Right cardiac atrium (tissue), 5 donors: ENCODE data around the gene ZNF296. TPM values are rescaled to one million over a fixed set of nuclear protein-coding genes. Genes with fewer than 3 reads are reported as not detected.
"Not testable (repeated sequence)": the region's sequence is repeated elsewhere in the genome, so short reads cannot be mapped to it uniquely, and the experiment has no call there.

ENCODE experiments used
- ATAC-seq, 2 donors: fragments of 200-7000 bp; cut with Tn5 transposase; one replicate each; pipeline versions ENCODE4 v1.8.0 to v1.9.1; 2020; ENCODE audit warnings: moderate library complexity in 2 of 2, mild to moderate bottlenecking in 1 of 2
- DNase-seq, 3 donors: peaks; one replicate each; pipeline ENCODE4 v3.0.0-alpha.2; 2020
- H3K27ac ChIP-seq: one replicate; pipeline ENCODE4 v1.5.1; 2013; ENCODE audit warnings: mild to moderate bottlenecking, low read length, control low read depth, moderate library complexity
- H3K27me3 ChIP-seq: one replicate; pipeline ENCODE4 v1.6.1; 2013; ENCODE audit not compliant: control insufficient read depth, insufficient read depth
- H3K4me1 ChIP-seq: one replicate; pipeline ENCODE4 v1.6.1; 2013; ENCODE audit warnings: low read length; ENCODE audit not compliant: control insufficient read depth, insufficient read depth
- H3K4me3 ChIP-seq: one replicate; pipeline ENCODE4 v1.5.1; 2013; ENCODE audit warnings: low read length, control low read depth
- H3K9me3 ChIP-seq: one replicate; pipeline ENCODE4 v1.6.1; 2013; ENCODE audit warnings: low read length; ENCODE audit not compliant: control insufficient read depth
- WGBS: extraction: QIAGEN DNeasy Blood & Tissue Kit; methylation state at CpG from one replicate; pipeline ENCODE4 v1.1.7; 2013; 5-methylcytosine and 5-hydroxymethylcytosine counted together
- intact Hi-C, 4 donors: fragments of 100-400 bp; cut with DNase I; formaldehyde crosslinking; loops; one replicate each; pipeline versions ENCODE4 v1.11.0 to v1.14.0; 2022 to 2023
- long read RNA-seq, 4 donors: library from polyadenylated mRNA; unstranded; transcript quantifications; one replicate each; pipeline ENCODE4 v2.0.0, GENCODE V29; 2020 to 2021
- polyA plus RNA-seq: library from polyadenylated mRNA; stranded (reverse); fragments of 200-250 nt; gene quantifications from one replicate; pipeline ENCODE4 v1.2.3, GENCODE V29; 2013
- total RNA-seq, 4 donors: library from RNA; stranded (reverse); fragmentation: NEBNext Ultra II Directional; extraction: Animal tissue kit (Norgen Biotek cat#: 25700); gene quantifications; one replicate each; pipeline ENCODE4 v1.2.1, GENCODE V29; 2021
- donor health status: healthy with polysubstance abuse.
- donor health status: DM: no; HTN: yes; CAD: no.
- donor health status: DM: no; HTN: no; CAD: no.
- donor health status: DM: no; HTN: yes; CAD: no; lungs with severe emphysema.
- donor health status: DM: yes; HTN: yes; CAD: no.

Gene ZNF296
- total RNA-seq: under 1 TPM in 3 of 4 donors, not detected in 1; 0.25 to 0.35 (median 0.29) TPM
- polyA plus RNA-seq: 0.25 TPM
- long read RNA-seq, donor 1: 0 reads
- long read RNA-seq, donor 2: 0 reads
- long read RNA-seq, donor 3: 0 reads
- long read RNA-seq, donor 4: 0 reads

GRCh38 chr19:45076029-45076850, at the start of gene ZNF296:
Gene ZNF296, minus strand, starts transcription at chr19:45076478. Its CDS starts 105 bp downstream, at chr19:45076373.
- Histone ChIP-seq H3K4me3 (peak within 1 kb of the TSS; percentile 23), H3K9me3 (no peaks in the 10 kb centered on the region), H3K27ac (no peak within 1 kb of the TSS), H3K27me3 (no peaks in the 10 kb centered on the region), H3K4me1 (peaks cover 3% of the 10 kb centered on the region)
- 2% methylated on average over 81 of the region's 81 CpGs for WGBS
- ATAC-seq: peak; percentile 54 to 70
- intact Hi-C loops: no loop called here
- DNase-seq: peak; percentile 75 to 90 (median 88)

- intact Hi-C loops: no loop called here
- no peaks in the 10 kb centered on the region for H3K9me3 ChIP-seq
- WGBS: 92% methylated on average over 9 of the region's 9 CpGs
- ATAC-seq: no peak
- DNase-seq: no peak
- H3K4me1 ChIP-seq: no peaks in the 10 kb centered on the region
- no peak overlapping the region for H3K27ac ChIP-seq
- H3K27me3 ChIP-seq: no peaks in the 10 kb centered on the region
- no peak overlapping the region for H3K4me3 ChIP-seq
Observed at GRCh38 chr19:45125360-45125759, 49.1 kb upstream of the ZNF296 start.

GRCh38 chr19:45124021-45124420, 47.7 kb upstream of the ZNF296 start:
- 93% methylated on average over 6 of the region's 6 CpGs for whole genome bisulfite sequencing
- Histone ChIP-seq H3K9me3 (no peaks in the 10 kb centered on the region), H3K27me3 (no peaks in the 10 kb centered on the region), H3K4me3 (no peak overlapping the region), H3K4me1 (no peaks in the 10 kb centered on the region), H3K27ac (no peak overlapping the region)
- ATAC-seq: no peak
- DNase-seq: peak in 1 of 3 donors; percentile 19
- intact Hi-C loops: no loop called here

GRCh38 chr19:45123440-45123850, 47.2 kb upstream of the ZNF296 start:
- Histone ChIP-seq H3K27me3 (no peaks in the 10 kb centered on the region), H3K9me3 (no peaks in the 10 kb centered on the region), H3K4me1 (peaks cover 2% of the 10 kb centered on the region), H3K4me3 (no peak overlapping the region), H3K27ac (no peak overlapping the region)
- intact Hi-C loops: no loop called here
- 75% methylated on average over 9 of the region's 9 CpGs for whole genome bisulfite sequencing
- ATAC-seq: no peak
- DNase-seq: no peak

- Histone ChIP-seq H3K4me1 (peaks cover 3% of the 10 kb centered on the region), H3K27ac (no peak overlapping the region), H3K9me3 (no peaks in the 10 kb centered on the region), H3K4me3 (no peak overlapping the region), H3K27me3 (no peaks in the 10 kb centered on the region)
- WGBS: 82% methylated on average over 6 of the region's 6 CpGs
- intact Hi-C loops: no loop called here
- ATAC-seq (no peak), DNase-seq (peak in 1 of 3 donors; percentile 7)
Observed at GRCh38 chr19:45122832-45123231, 46.6 kb upstream of the ZNF296 start.

GRCh38 chr19:45121827-45122345, 45.6 kb upstream of the ZNF296 start:
- Histone ChIP-seq H3K4me1 (peaks cover 3% of the 10 kb centered on the region), H3K4me3 (no peak overlapping the region), H3K9me3 (no peaks in the 10 kb centered on the region), H3K27ac (no peak overlapping the region), H3K27me3 (no peaks in the 10 kb centered on the region)
- DNase-seq (peak in 1 of 3 donors; percentile 11), ATAC-seq (no peak)
- intact Hi-C loops: no loop called here
- WGBS: 85% methylated on average over 11 of the region's 11 CpGs

- Histone ChIP-seq H3K9me3 (no peaks in the 10 kb centered on the region), H3K27ac (no peak overlapping the region), H3K4me3 (no peak overlapping the region), H3K27me3 (no peaks in the 10 kb centered on the region), H3K4me1 (peaks cover 3% of the 10 kb centered on the region)
- 96% methylated on average over 6 of the region's 6 CpGs for WGBS
- DNase-seq (no peak), ATAC-seq (no peak)
- intact Hi-C loops: no loop called here
Observed at GRCh38 chr19:45119582-45119981, 43.3 kb upstream of the ZNF296 start.

GRCh38 chr19:45118591-45119355, 42.5 kb upstream of the ZNF296 start:
- ATAC-seq, H3K27ac ChIP-seq, H3K27me3 ChIP-seq, intact Hi-C loops, H3K4me1 ChIP-seq, H3K9me3 ChIP-seq, H3K4me3 ChIP-seq: not testable (repeated sequence)
- DNase-seq: peak in 1 of 3 donors; percentile 23
- 59% methylated on average over 18 of the region's 18 CpGs for WGBS

GRCh38 chr19:45118106-45118505, 41.8 kb upstream of the ZNF296 start:
- ATAC-seq (no peak), DNase-seq (peak in 2 of 3 donors; percentile 37 to 46)
- no peak overlapping the region for H3K4me3 ChIP-seq
- no peaks in the 10 kb centered on the region for H3K9me3 ChIP-seq
- intact Hi-C loops: no loop called here
- WGBS: 71% methylated on average over 5 of the region's 5 CpGs
- H3K27ac ChIP-seq: no peak overlapping the region
- H3K27me3 ChIP-seq: no peaks in the 10 kb centered on the region
- peaks cover 3% of the 10 kb centered on the region for H3K4me1 ChIP-seq

- no peaks in the 10 kb centered on the region for H3K9me3 ChIP-seq
- intact Hi-C loops: no loop called here
- ATAC-seq (no peak), DNase-seq (peak in 1 of 3 donors; percentile 46)
- H3K27me3 ChIP-seq: no peaks in the 10 kb centered on the region
- H3K4me3 ChIP-seq: no peak overlapping the region
- 79% methylated on average over 12 of the region's 12 CpGs for WGBS
- H3K4me1 ChIP-seq: peaks cover 3% of the 10 kb centered on the region
- no peak overlapping the region for H3K27ac ChIP-seq
Observed at GRCh38 chr19:45117671-45118070, 41.4 kb upstream of the ZNF296 start.

GRCh38 chr19:45117167-45117594, 40.9 kb upstream of the ZNF296 start:
- Histone ChIP-seq H3K9me3 (no peaks in the 10 kb centered on the region), H3K4me3 (no peak overlapping the region), H3K4me1 (peaks cover 3% of the 10 kb centered on the region), H3K27me3 (no peaks in the 10 kb centered on the region), H3K27ac (no peak overlapping the region)
- 63% methylated on average over 16 of the region's 16 CpGs for WGBS
- ATAC-seq (no peak), DNase-seq (no peak)
- intact Hi-C loops: no loop called here
